Ishikawa (cell line): Measurements from ENCODE around the gene AVEN.

Experiments used
- CEBPB ChIP-seq: IDR thresholded peaks from 2 replicates; pipeline ENCODE4 v1.6.1; 2012
- CREB1 ChIP-seq: IDR thresholded peaks from 2 replicates; pipeline ENCODE4 v1.6.1; 2012; ENCODE audit warnings: low read depth
- EGR1 ChIP-seq: IDR thresholded peaks from 2 replicates; pipeline ENCODE4 v1.6.1; 2012
- EP300 ChIP-seq: IDR thresholded peaks from 2 replicates; pipeline ENCODE4 v1.6.1; 2012; ENCODE audit warnings: borderline replicate concordance
- FOXM1 ChIP-seq: IDR thresholded peaks from 2 replicates; pipeline ENCODE4 v1.6.1; 2012; ENCODE audit warnings: low read depth, borderline replicate concordance
- NFIC ChIP-seq: IDR thresholded peaks from 2 replicates; pipeline ENCODE4 v1.6.1; 2012
- RAD21 ChIP-seq: IDR thresholded peaks from 2 replicates; pipeline ENCODE4 v1.6.1; 2012; ENCODE audit warnings: low read depth
- REST ChIP-seq: IDR thresholded peaks from 2 replicates; pipeline ENCODE4 v1.6.1; 2012; ENCODE audit warnings: low read depth, mild to moderate bottlenecking
- TAF1 ChIP-seq: IDR thresholded peaks from 2 replicates; pipeline ENCODE4 v1.6.1; 2012; ENCODE audit warnings: low read depth, mild to moderate bottlenecking
- TCF12 ChIP-seq: IDR thresholded peaks from 2 replicates; pipeline ENCODE4 v1.6.1; 2012; ENCODE audit warnings: low read depth
- TEAD4 ChIP-seq: IDR thresholded peaks from 2 replicates; pipeline ENCODE4 v1.6.1; 2012
- USF1 ChIP-seq: IDR thresholded peaks from 2 replicates; pipeline ENCODE4 v1.6.1; 2012
- YY1 ChIP-seq: IDR thresholded peaks from 2 replicates; pipeline ENCODE4 v1.6.1; 2012; ENCODE audit warnings: low read depth
- ZBTB7A ChIP-seq: IDR thresholded peaks from 2 replicates; pipeline ENCODE4 v1.6.1; 2012; ENCODE audit warnings: low read depth
- TF ChIP-seq, protein P1 (sequence below): IDR thresholded peaks from 2 replicates; pipeline ENCODE4 v1.6.1; 2012

AVEN gene

DNA sequence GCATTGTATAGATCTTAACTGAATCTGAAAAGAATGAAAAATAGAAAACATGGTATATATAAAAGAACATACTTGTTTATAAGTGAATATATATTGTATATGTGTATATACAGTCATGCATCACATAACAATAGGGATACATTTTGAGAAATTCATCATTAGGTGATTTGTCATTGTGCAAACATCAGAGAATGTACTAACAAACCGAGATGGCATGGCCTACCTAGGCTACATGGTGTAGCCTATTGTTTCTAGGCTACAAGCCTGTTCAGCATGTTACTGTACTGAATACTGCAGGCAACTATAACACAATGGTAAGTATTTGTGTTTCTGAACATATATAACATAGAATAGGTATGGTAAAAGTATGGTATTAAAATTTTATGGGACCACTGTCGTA lies 135.3 kb downstream of the AVEN start:
- TF ChIP-seq FOXM1 (no peak), NFIC (no peak), USF1 (no peak), EGR1 (no peak), YY1 (no peak), REST (no peak), ZBTB7A (no peak), RAD21 (no peak), EP300 (no peak), TAF1 (no peak), TEAD4 (no peak), CEBPB (no peak), CREB1 (no peak), TCF12 (no peak)
- TF ChIP-seq, protein P1, sequence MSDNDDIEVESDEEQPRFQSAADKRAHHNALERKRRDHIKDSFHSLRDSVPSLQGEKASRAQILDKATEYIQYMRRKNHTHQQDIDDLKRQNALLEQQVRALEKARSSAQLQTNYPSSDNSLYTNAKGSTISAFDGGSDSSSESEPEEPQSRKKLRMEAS, result no peak

DNA sequence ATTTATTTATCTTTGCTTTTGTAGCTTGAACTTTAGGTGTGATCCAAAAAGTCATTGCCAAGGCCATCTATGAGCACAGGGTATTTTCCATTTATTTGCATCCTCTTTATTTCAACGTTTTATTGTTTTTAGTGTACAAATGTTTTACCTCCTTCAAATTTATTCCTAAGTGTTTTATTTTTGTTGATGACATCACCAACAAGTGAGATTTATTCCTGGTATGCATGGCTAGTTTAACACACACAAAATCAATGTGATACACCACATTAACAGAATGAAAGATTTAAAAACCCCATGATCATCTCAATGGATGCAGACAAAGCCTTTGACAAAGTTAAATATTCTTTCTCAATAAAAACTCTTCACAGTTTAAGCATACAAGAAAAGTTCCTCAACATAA lies 137.0 kb downstream of the AVEN start:
- TF ChIP-seq USF1 (no peak), REST (no peak), TCF12 (no peak), NFIC (no peak), CEBPB (no peak), TAF1 (no peak), YY1 (no peak), ZBTB7A (no peak), FOXM1 (no peak), EP300 (no peak), TEAD4 (no peak), RAD21 (no peak), EGR1 (no peak), CREB1 (no peak)
- TF ChIP-seq, protein P1, result no peak

DNA sequence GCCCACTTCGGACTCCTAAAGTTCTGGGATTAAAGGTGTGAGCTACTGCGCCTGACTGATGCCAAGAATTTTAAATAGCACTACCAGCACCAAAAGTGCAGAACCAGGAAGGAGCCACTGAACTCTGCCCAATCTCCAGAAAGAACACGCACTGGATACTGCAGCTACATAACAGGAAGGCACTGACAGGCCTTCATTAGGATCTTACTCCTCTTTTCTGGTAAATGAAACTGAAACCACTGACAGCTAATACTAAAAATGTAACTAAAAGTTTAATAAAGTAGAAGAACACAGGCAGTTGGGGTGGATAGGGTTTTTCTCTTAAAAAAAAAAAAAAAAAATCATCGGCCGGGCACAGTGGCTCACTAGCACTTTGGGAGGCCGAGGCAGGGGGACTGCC lies 144.8 kb downstream of the AVEN start:
- no peak for TF ChIP-seq RAD21
- no peak for TF ChIP-seq CEBPB
- TF ChIP-seq, protein P1, result no peak
- TF ChIP-seq USF1, result no peak
- TF ChIP-seq TAF1, result no peak

DNA sequence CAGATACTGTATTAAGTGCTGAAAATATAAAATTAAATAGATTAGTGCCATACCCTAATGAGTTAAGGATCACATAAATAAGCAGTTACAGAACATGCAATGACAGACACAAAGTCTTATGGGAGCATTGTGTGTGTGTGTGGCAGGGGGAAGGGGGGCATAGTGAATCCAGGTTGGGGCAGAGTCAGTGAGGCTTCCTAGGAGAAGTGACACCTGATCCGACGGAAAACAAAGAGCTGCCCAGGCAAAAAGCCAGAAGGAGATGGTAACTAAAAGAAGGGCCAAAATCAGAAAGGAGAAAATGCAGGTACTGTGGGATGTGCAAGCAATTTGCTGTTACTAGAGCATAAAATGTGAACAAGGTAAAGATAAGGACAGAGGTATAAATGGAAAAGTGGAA lies 150.8 kb downstream of the AVEN start:
- TF ChIP-seq NFIC (peak; percentile 12; the same call in 1 of the 2 replicates), TAF1 (no peak)

DNA sequence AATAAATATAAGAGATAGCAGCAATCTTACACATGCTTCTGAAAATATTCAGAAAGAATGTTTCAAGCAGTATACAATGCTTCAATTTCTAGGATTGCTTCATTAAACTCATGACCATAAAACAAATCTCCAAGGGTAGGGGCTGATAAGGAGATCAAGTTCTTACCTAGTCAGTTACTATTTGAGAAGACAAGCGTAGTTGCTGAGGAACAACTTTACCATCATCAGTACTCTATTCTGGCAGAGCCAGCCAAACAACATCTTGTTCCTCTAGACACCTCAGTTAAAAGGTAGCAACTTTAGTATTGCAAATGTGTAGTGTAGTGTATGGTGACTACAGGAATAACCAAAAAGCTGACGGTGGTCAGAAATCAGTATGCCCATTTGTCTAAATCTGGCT lies 156.1 kb downstream of the AVEN start:
- TF ChIP-seq TAF1, result no peak
- TF ChIP-seq EP300, result no peak
- no peak for TF ChIP-seq TCF12
- no peak for TF ChIP-seq EGR1
- no peak for TF ChIP-seq REST
- TF ChIP-seq NFIC, result no peak
